ENCODE data around the gene TENM4. TPM values are rescaled to one million over a fixed set of nuclear protein-coding genes. Genes with fewer than 3 reads are reported as not detected.
"Not testable (repeated sequence)": the region's sequence is repeated elsewhere in the genome, so short reads cannot be mapped to it uniquely, and the experiment has no call there.

The TENM4 gene
- total RNA-seq, 2 experiments from 2014 or later = not detected

DNA sequence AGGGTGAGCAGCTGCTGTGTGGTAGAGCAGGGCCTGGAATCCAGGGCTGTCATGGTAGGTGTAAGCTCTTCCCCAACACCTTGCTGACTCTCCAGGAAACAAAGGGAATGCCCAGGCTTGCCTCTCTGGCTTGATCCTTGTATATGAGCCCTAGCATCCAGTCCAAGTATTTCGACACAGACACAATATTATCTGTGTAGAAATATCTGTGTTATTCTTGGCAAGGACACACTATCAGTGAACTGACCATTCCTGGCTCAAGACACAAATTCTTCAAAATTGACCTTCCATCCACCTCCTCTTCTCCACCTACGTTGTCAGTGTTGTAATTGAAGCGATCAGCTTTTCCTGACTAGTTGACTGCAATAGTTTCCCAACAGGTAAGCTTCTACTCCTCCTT is 554.2 kb downstream of the TENM4 start:
- CTCF ChIA-PET = no interaction called here

GRCh38 chr11:78884761-78885160 is 556.1 kb downstream of the TENM4 start:
- Mint-ChIP-seq H3K9me3 (ENCODE audit: insufficient read depth) (no peaks in the 10 kb centered on the region), H3K27ac (no peak overlapping the region), H3K4me3 (no peak overlapping the region), H3K36me3 (ENCODE audit: low read depth) (no peaks in the 10 kb centered on the region), H3K27me3 (ENCODE audit: low read depth) (no peaks in the 10 kb centered on the region), H3K4me1 (ENCODE audit: low read depth) (no peaks in the 10 kb centered on the region)
- ATAC-seq (no peak), DNase-seq (no peak)
- ChIA-PET CTCF (interaction anchor here (0.6 kb wide), 1 partner anchor 1114 kb away, joined by 3 read pairs; no protein-coding TSS in a partner anchor), POLR2A (no interaction called here)

More for the DNA sequence above, 554.2 kb downstream of the TENM4 start:
- Mint-ChIP-seq H3K4me1 (ENCODE audit: low read depth) (no peaks in the 10 kb centered on the region), H3K27ac (no peak overlapping the region), H3K9me3 (ENCODE audit: insufficient read depth) (no peaks in the 10 kb centered on the region), H3K36me3 (ENCODE audit: low read depth) (no peaks in the 10 kb centered on the region), H3K4me3 (no peak overlapping the region), H3K27me3 (ENCODE audit: low read depth) (no peaks in the 10 kb centered on the region)
- DNase-seq = no peak
- POLR2A ChIA-PET = no interaction called here
- ATAC-seq = no peak

GRCh38 chr11:78883506-78883905 is 557.3 kb downstream of the TENM4 start:
- H3K27ac Mint-ChIP-seq = no peak overlapping the region
- CTCF ChIA-PET = no interaction called here
- no peaks in the 10 kb centered on the region for H3K9me3 Mint-ChIP-seq (ENCODE audit: insufficient read depth)
- ATAC-seq = no peak
- no peaks in the 10 kb centered on the region for H3K27me3 Mint-ChIP-seq (ENCODE audit: low read depth)
- no peaks in the 10 kb centered on the region for H3K4me1 Mint-ChIP-seq (ENCODE audit: low read depth)
- no peak overlapping the region for H3K4me3 Mint-ChIP-seq
- H3K36me3 Mint-ChIP-seq (ENCODE audit: low read depth) = no peaks in the 10 kb centered on the region
- POLR2A ChIA-PET = interaction anchor here (0.6 kb wide), 1 partner anchor 540 kb away, joined by 3 read pairs; no protein-coding TSS in a partner anchor
- no peak for DNase-seq

DNA sequence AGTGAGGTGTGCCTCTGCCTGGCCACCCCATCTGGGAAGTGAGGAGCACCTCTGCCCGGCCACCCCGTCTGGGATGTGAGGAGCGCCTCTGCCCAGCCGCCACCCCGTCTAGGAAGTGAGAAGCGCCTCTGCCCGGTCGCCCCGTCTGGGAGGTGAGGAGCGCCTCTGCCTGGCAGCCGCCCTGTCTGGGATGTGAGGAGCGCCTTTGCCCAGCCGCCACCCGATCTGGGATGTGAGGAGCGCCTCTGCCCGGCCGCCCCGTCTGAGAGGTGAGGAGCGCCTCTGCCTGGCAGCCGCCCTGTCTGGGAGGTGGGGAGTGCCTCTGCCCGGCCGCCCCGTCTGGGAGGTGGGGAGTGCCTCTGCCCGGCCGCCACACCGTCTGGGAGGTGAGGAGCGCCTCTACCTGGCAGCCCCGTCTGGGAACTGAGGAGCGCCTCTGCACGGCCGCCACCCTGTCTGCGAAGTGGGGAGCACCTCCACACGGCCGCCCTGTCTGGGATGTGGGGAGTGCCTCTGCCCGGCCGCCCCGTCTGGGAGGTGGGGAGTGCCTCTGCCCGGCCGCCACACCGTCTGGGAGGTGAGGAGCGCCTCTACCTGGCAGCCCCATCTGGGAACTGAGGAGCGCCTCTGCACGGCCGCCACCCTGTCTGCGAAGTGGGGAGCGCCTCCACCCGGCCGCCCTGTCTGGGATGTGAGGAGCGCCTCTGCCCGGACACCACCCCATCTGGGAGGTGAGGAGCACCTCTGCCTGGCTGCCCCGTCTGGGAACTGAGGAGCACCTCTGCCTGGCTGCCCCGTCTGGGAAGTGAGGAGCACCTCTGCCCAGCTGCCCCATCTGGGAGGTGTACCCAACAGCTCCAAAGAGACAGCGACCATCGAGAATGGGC is 561.5 kb downstream of the TENM4 start:
- H3K9me3 Mint-ChIP-seq (ENCODE audit: insufficient read depth); H3K27ac Mint-ChIP-seq; DNase-seq; H3K27me3 Mint-ChIP-seq (ENCODE audit: low read depth); H3K4me3 Mint-ChIP-seq; POLR2A ChIA-PET; H3K36me3 Mint-ChIP-seq (ENCODE audit: low read depth); CTCF ChIA-PET; ATAC-seq; H3K4me1 Mint-ChIP-seq (ENCODE audit: low read depth): not testable (repeated sequence)

- Mint-ChIP-seq H3K36me3 (ENCODE audit: low read depth) (no peaks in the 10 kb centered on the region), H3K27me3 (ENCODE audit: low read depth) (no peaks in the 10 kb centered on the region), H3K4me3 (no peak overlapping the region), H3K27ac (no peak overlapping the region), H3K4me1 (ENCODE audit: low read depth) (no peaks in the 10 kb centered on the region), H3K9me3 (ENCODE audit: insufficient read depth) (no peaks in the 10 kb centered on the region)
- POLR2A ChIA-PET = no interaction called here
- no peak for DNase-seq
- CTCF ChIA-PET = no interaction called here
- no peak for ATAC-seq
Observed at GRCh38 chr11:78878631-78879030, 562.2 kb downstream of the TENM4 start.

GRCh38 chr11:78876676-78877075 is 564.2 kb downstream of the TENM4 start:
- no peaks in the 10 kb centered on the region for H3K27me3 Mint-ChIP-seq (ENCODE audit: low read depth)
- no peaks in the 10 kb centered on the region for H3K4me1 Mint-ChIP-seq (ENCODE audit: low read depth)
- ATAC-seq (no peak), DNase-seq (no peak)
- no peaks in the 10 kb centered on the region for H3K9me3 Mint-ChIP-seq (ENCODE audit: insufficient read depth)
- H3K4me3 Mint-ChIP-seq = no peak overlapping the region
- H3K27ac Mint-ChIP-seq = no peak overlapping the region
- ChIA-PET POLR2A (no interaction called here), CTCF (no interaction called here)
- H3K36me3 Mint-ChIP-seq (ENCODE audit: low read depth) = no peaks in the 10 kb centered on the region

DNA sequence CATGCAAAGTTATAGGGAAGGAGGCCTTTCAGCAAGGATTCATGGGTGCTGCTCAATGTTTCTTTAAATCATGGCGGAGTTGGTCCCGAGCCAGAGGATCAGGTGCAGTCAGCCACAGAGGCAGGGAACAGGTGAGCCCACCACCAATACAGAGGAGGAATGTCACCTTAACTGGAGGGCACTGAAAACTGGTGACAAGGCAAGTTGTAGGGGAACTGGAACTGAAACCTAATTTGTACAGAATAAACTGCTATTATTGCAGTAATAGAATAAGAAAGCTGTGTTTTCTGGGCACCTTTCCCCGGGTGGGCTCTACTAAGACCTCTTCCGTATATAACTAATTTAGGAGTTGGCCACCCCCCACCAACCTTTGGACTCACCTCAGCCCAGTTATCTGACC is 570.2 kb downstream of the TENM4 start:
- DNase-seq (no peak), ATAC-seq (no peak)
- Mint-ChIP-seq H3K36me3 (ENCODE audit: low read depth) (no peaks in the 10 kb centered on the region), H3K4me3 (no peak overlapping the region), H3K4me1 (ENCODE audit: low read depth) (no peaks in the 10 kb centered on the region), H3K27me3 (ENCODE audit: low read depth) (peaks cover 12% of the 10 kb centered on the region), H3K9me3 (ENCODE audit: insufficient read depth) (no peaks in the 10 kb centered on the region), H3K27ac (no peak overlapping the region)
- ChIA-PET CTCF (no interaction called here), POLR2A (no interaction called here)

DNA sequence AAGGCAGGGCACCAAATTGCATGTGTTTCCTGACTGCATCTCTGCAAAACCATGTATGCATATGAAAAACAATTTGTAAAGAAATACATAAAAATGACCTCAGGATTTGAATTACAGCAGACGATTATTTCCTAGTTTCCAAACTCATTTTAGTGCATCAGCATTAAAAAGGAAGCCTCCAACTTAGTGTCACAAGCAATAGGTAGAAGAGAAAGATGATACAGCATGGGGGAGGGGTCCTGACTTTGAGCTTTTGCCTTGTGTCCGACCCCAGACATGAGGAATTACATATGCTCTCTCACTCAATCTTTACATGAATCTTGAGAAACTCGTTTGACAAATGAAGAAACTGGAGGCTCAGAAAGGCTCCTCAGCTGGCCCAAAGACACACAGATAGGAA is 571.5 kb downstream of the TENM4 start:
- no peak for ATAC-seq
- no peak overlapping the region for H3K27ac Mint-ChIP-seq
- no peaks in the 10 kb centered on the region for H3K9me3 Mint-ChIP-seq (ENCODE audit: insufficient read depth)
- POLR2A ChIA-PET = no interaction called here
- peaks cover 12% of the 10 kb centered on the region for H3K27me3 Mint-ChIP-seq (ENCODE audit: low read depth)
- H3K36me3 Mint-ChIP-seq (ENCODE audit: low read depth) = no peaks in the 10 kb centered on the region
- no peak for DNase-seq
- CTCF ChIA-PET = no interaction called here
- no peaks in the 10 kb centered on the region for H3K4me1 Mint-ChIP-seq (ENCODE audit: low read depth)
- no peak overlapping the region for H3K4me3 Mint-ChIP-seq

DNA sequence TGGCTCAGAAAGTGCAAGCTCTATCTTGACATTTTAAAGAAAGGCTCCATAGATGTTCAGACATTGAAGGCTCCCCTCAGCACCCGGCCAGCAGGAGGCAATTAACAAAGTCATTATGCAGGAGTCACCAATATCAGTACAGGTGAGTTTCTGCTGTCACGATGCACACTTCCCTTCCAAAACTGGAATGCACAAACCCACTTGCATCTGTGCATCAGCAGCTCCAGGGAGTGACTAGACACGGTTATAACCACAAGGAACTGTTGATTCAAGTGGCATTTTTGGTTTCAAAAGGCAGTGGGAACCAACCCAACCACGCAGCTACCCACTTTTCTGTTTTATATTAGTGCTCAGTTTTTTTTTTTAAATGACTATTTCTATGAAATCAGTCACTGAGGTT is 572.3 kb downstream of the TENM4 start:
- H3K4me3 Mint-ChIP-seq = no peak overlapping the region
- no peaks in the 10 kb centered on the region for H3K36me3 Mint-ChIP-seq (ENCODE audit: low read depth)
- no peaks in the 10 kb centered on the region for H3K4me1 Mint-ChIP-seq (ENCODE audit: low read depth)
- DNase-seq (no peak), ATAC-seq (no peak)
- peaks cover 12% of the 10 kb centered on the region for H3K27me3 Mint-ChIP-seq (ENCODE audit: low read depth)
- no peaks in the 10 kb centered on the region for H3K9me3 Mint-ChIP-seq (ENCODE audit: insufficient read depth)
- POLR2A ChIA-PET = no interaction called here
- CTCF ChIA-PET = no interaction called here
- H3K27ac Mint-ChIP-seq = no peak overlapping the region

DNA sequence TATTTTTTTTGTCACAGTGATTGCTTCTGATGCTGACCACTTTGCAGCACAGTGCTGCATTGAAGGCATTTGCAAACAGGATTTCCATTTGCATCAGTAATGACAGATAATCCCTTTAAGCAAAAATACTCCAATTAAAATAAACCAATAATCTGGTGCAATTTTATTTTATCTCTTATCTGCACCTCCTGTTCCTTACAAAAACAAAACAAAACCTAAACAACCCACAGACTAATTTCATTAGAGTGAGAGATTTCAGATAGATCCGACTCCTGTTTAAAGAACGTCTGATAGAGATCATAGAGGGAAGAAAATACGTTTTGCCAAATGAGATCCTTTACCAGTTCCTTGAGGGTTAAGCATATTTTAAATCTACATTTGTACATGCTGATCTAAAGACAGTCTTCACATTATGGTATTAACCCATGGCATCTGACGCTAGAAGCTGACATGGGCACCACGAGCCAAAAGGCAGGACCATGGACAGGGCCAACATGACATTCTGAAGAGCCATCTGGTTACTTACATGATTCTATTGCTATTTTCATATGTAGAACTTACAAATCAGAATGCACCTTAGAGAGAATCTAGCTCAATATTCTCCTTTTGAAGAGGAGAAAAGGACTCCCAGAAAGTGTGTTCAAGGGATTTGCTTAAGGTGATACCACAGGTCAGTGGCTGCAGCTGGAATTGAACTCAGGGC is 580.0 kb downstream of the TENM4 start:
- ChIA-PET POLR2A (no interaction called here), CTCF (no interaction called here)
- Mint-ChIP-seq H3K4me1 (ENCODE audit: low read depth) (no peaks in the 10 kb centered on the region), H3K27ac (no peak overlapping the region), H3K4me3 (no peak overlapping the region), H3K36me3 (ENCODE audit: low read depth) (no peaks in the 10 kb centered on the region), H3K27me3 (ENCODE audit: low read depth) (no peaks in the 10 kb centered on the region), H3K9me3 (ENCODE audit: insufficient read depth) (no peaks in the 10 kb centered on the region)
- ATAC-seq (no peak), DNase-seq (no peak)

DNA sequence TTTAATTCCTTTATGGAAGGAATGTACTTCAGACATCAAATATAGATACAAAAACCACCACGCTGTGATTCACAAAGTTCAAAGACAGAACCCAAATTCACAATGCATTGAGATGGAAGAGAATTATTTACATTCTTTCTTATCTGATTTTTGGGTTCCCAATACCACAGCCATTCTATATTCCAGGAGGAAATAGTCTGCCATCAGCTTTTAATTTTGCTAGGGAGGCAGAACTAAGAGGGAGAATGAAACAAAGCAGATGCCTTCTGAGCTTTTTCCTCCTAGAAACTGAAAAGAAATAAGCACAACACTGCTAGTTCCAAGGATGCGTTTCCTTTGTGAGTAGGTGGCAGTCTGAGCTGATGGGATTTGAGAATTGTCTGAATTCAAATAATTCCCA is 583.1 kb downstream of the TENM4 start:
- Mint-ChIP-seq H3K27ac (no peak overlapping the region), H3K9me3 (ENCODE audit: insufficient read depth) (no peaks in the 10 kb centered on the region)
- CTCF ChIA-PET = no interaction called here

GRCh38 chr11:78856211-78856610 is 584.6 kb downstream of the TENM4 start:
- ATAC-seq = no peak
- POLR2A ChIA-PET = no interaction called here
- CTCF ChIA-PET = no interaction called here

More for the DNA sequence above, 583.1 kb downstream of the TENM4 start:
- no peaks in the 10 kb centered on the region for H3K27me3 Mint-ChIP-seq (ENCODE audit: low read depth)
- POLR2A ChIA-PET = no interaction called here
- DNase-seq (no peak), ATAC-seq (no peak)
- H3K36me3 Mint-ChIP-seq (ENCODE audit: low read depth) = no peaks in the 10 kb centered on the region
- no peaks in the 10 kb centered on the region for H3K4me1 Mint-ChIP-seq (ENCODE audit: low read depth)
- no peak overlapping the region for H3K4me3 Mint-ChIP-seq

More at GRCh38 chr11:78856211-78856610, 584.6 kb downstream of the TENM4 start:
- DNase-seq = no peak
- Mint-ChIP-seq H3K4me1 (ENCODE audit: low read depth) (no peaks in the 10 kb centered on the region), H3K9me3 (ENCODE audit: insufficient read depth) (no peaks in the 10 kb centered on the region), H3K4me3 (no peak overlapping the region), H3K27me3 (ENCODE audit: low read depth) (no peaks in the 10 kb centered on the region), H3K36me3 (ENCODE audit: low read depth) (no peaks in the 10 kb centered on the region), H3K27ac (no peak overlapping the region)

Data from activated CD8-positive, alpha-beta T cell treated with anti-CD3 and anti-CD28 coated beads, Interleukin-2, amount 10 ng/mL, durations not matched to agents 7 days and 5 days (primary cell).